HL-60 (cell line): Measurements from ENCODE around the gene IQSEC1.

Experiments
- CTCF ChIP-seq: IDR thresholded peaks from one replicate; pipeline ENCODE4 v1.5.1; 2011; ENCODE audit warnings: low read length, control low read depth, inconsistent platforms; ENCODE audit not compliant: insufficient read depth
- POLR2AphosphoS5 ChIP-seq: IDR thresholded peaks from 2 replicates; pipeline ENCODE4 v1.6.1; 2012; ENCODE audit warnings: low read depth

- TF ChIP-seq POLR2AphosphoS5, result no peak
- TF ChIP-seq CTCF, result no peak
Measured at GRCh38 chr3:12972043-12972442, 101.2 kb downstream of the IQSEC1 start.
